ENCODE measurements around the gene ZP4. TPM values are rescaled to one million over a fixed set of nuclear protein-coding genes. Genes with fewer than 3 reads are reported as not detected.

The ZP4 gene
- total and polyA plus RNA-seq, 2 of the 13 experiments (the other 11 are each of a cell fraction or from before 2014, with no cell fraction given), result not detected

GRCh38 chr1:237864338-237865244 lies 26.1 kb downstream of the ZP4 start (continued):
- TF ChIP-seq PRDM10 (CRISPR knock-in tag; IDR thresholded peaks at IDR 0.05; ENCODE audit: low read depth) (no peak), FOXO4 (CRISPR knock-in tag; conservative IDR thresholded peaks at IDR 0.05) (no peak), ZNF280D (CRISPR knock-in tag; IDR thresholded peaks at IDR 0.05) (0 out of 2 replicates have a peak, but pooled peaks have one; percentile 55), ZBTB25 (CRISPR knock-in tag; IDR thresholded peaks at IDR 0.05) (no peak), ZKSCAN1 (IDR thresholded peaks at IDR 0.05; ENCODE audit: low read length) (no peak), XRCC5 (optimal IDR thresholded peaks at IDR 0.05; ENCODE audit: low read length) (peak; percentile 79), KLF12 (CRISPR knock-in tag; IDR thresholded peaks at IDR 0.05; ENCODE audit: borderline replicate concordance) (no peak), ZNF446 (CRISPR knock-in tag; IDR thresholded peaks at IDR 0.05) (no peak), SAP130 (CRISPR knock-in tag; IDR thresholded peaks at IDR 0.05; ENCODE audit: low read depth) (peak; percentile 75), MYNN (CRISPR knock-in tag; IDR thresholded peaks at IDR 0.05; ENCODE audit: low read depth) (no peak), CBFB (CRISPR knock-in tag; IDR thresholded peaks at IDR 0.05) (peak; percentile 76; the same call in 1 of the 2 replicates), ZNF792 (CRISPR knock-in tag; IDR thresholded peaks at IDR 0.05) (peak; percentile 62), ZNF580 (CRISPR knock-in tag; IDR thresholded peaks at IDR 0.05; ENCODE audit: borderline replicate concordance, low read depth) (peak; percentile 84), ZHX1 (CRISPR knock-in tag; IDR thresholded peaks at IDR 0.05; ENCODE audit: low read depth) (0 out of 2 replicates have a peak, but pooled peaks have one; percentile 61)

All from HepG2 (cell line).